Activated CD4-positive, alpha-beta T cell treated with anti-CD3 and anti-CD28 coated beads, Interleukin-2, amount 50 U/mL, for 16 hours (primary cell): ENCODE measurements around the gene TP53I3.
"Not testable (repeated sequence)": the region's sequence is repeated elsewhere in the genome, so short reads cannot be mapped to it uniquely, and the experiment has no call there.

Experiments
- DNase-seq: peaks from one replicate; pipeline ENCODE4 v3.0.0-alpha.2; 2020

TP53I3 gene

GRCh38 chr2:24051833-24052232, 32.8 kb downstream of the TP53I3 start:
- DNase-seq, result no peak

GRCh38 chr2:24050041-24050979, 34.3 kb downstream of the TP53I3 start:
- DNase-seq, result no peak

- peak; percentile 48 for DNase-seq
These were observed 35.1 kb downstream of the TP53I3 start, which contains the start of gene FKBP1B for GRCh38 chr2:24049485-24050021. FKBP1B (plus strand) TSS chr2:24049741; CDS start chr2:24049850, 109 bp downstream.

- DNase-seq, result no peak
These were observed 35.7 kb downstream of the TP53I3 start for GRCh38 chr2:24048769-24049484.

GRCh38 chr2:24047703-24048033, 37.0 kb downstream of the TP53I3 start:
- no peak for DNase-seq

- DNase-seq, result peak; percentile 99
These were observed 37.5 kb downstream of the TP53I3 start, which contains the start of gene WDCP for GRCh38 chr2:24046930-24047702. WDCP (minus strand) TSS chr2:24047391; CDS start chr2:24039494, 7,897 bp downstream.

GRCh38 chr2:24046599-24046929, 38.1 kb downstream of the TP53I3 start:
- no peak for DNase-seq

GRCh38 chr2:24045511-24046508, 38.8 kb downstream of the TP53I3 start:
- no peak for DNase-seq

GRCh38 chr2:24043133-24043532, 41.5 kb downstream of the TP53I3 start:
- DNase-seq, result not testable (repeated sequence)

GRCh38 chr2:24040511-24040910, 44.1 kb downstream of the TP53I3 start:
- DNase-seq, result no peak

- no peak for DNase-seq
These were observed 45.7 kb downstream of the TP53I3 start for GRCh38 chr2:24038786-24039499.
